ENCODE data around the gene RBFA. TPM values are rescaled to one million over a fixed set of nuclear protein-coding genes. Genes with fewer than 3 reads are reported as not detected.
A peak's percentile ranks its signal among the peaks of the same experiment; 100 is the strongest.

RBFA gene
- total and polyA plus RNA-seq, 2 experiments from 2014 or later, result 33.8 to 43.3 TPM

GRCh38 chr18:80037300-80037699 is 3.1 kb downstream of the RBFA start:
- Histone ChIP-seq H3K4me2 (no peak overlapping the region), H3K4me3 (no peak overlapping the region), H2AFZ (no peak overlapping the region), H3K4me1 (ENCODE audit: insufficient read depth) (no peaks in the 10 kb centered on the region; the same call in 1 of the 2 replicates), H3K27ac (ENCODE audit: low read depth) (no peak overlapping the region), H3K36me3 (ENCODE audit: insufficient read depth) (no peaks in the 10 kb centered on the region), H4K20me1 (replicated peaks; ENCODE audit: insufficient read depth) (peaks cover 10% of the 10 kb centered on the region; the same call in 1 of the 2 replicates), H3K79me2 (replicated peaks; ENCODE audit: insufficient read depth) (peaks cover 54% of the 10 kb centered on the region), H3F3A (replicated peaks; ENCODE audit: low read depth) (no peaks in the 10 kb centered on the region), H3K9me2 (ENCODE audit: insufficient read depth) (no peaks in the 10 kb centered on the region; the same call in 1 of the 2 replicates), H3K27me3 (ENCODE audit: insufficient read depth) (no peaks in the 10 kb centered on the region)
- DNase-seq (ENCODE audit: low spot score) (no peak), ATAC-seq (no peak)
- peaks cover 17% of the 10 kb centered on the region for H3K27me3 Mint-ChIP-seq (ENCODE audit: insufficient read depth, low read depth, poor library complexity)
- H3K4me1 Mint-ChIP-seq, result peaks cover 18% of the 10 kb centered on the region; the same call in 2 of the 3 replicates
- H3K4me3 Mint-ChIP-seq, result no peak overlapping the region
- peaks cover 33% of the 10 kb centered on the region for H3K36me3 Mint-ChIP-seq (ENCODE audit: low read depth)
- H3K27ac Mint-ChIP-seq, result no peak overlapping the region
- TF ChIP-seq REST (IDR thresholded peaks at IDR 0.05; ENCODE audit: unreplicated experiment), result peak; percentile 43
- TF ChIP-seq POLR2AphosphoS5 (IDR thresholded peaks at IDR 0.05; ENCODE audit: low read depth), result no peak
- H3K9me3 Mint-ChIP-seq, result no peaks in the 10 kb centered on the region; the same call in 2 of the 3 replicates

GRCh38 chr18:80037869-80038630 is 3.8 kb downstream of the RBFA start:
- H3K9me2 ChIP-seq (ENCODE audit: insufficient read depth), result no peaks in the 10 kb centered on the region
- ATAC-seq (no peak), DNase-seq (ENCODE audit: low spot score) (no peak)
- H3K4me1 ChIP-seq (ENCODE audit: insufficient read depth), result no peaks in the 10 kb centered on the region
- no peak overlapping the region for H3K27ac ChIP-seq (ENCODE audit: low read depth)
- Mint-ChIP-seq H3K27me3 (ENCODE audit: insufficient read depth, low read depth, poor library complexity) (peaks cover 17% of the 10 kb centered on the region), H3K9me3 (no peaks in the 10 kb centered on the region; the same call in 2 of the 3 replicates), H3K27ac (no peak overlapping the region), H3K4me1 (peaks cover 14% of the 10 kb centered on the region; the same call in 2 of the 3 replicates), H3K4me3 (no peak overlapping the region), H3K36me3 (ENCODE audit: low read depth) (peaks cover 40% of the 10 kb centered on the region)
- H4K20me1 ChIP-seq (replicated peaks; ENCODE audit: insufficient read depth), result peaks cover 10% of the 10 kb centered on the region; the same call in 1 of the 2 replicates
- H3K27me3 ChIP-seq (ENCODE audit: insufficient read depth), result no peaks in the 10 kb centered on the region
- no peaks in the 10 kb centered on the region for H3F3A ChIP-seq (replicated peaks; ENCODE audit: low read depth)
- no peak overlapping the region for H2AFZ ChIP-seq
- peaks cover 54% of the 10 kb centered on the region for H3K79me2 ChIP-seq (replicated peaks; ENCODE audit: insufficient read depth)
- no peak overlapping the region for H3K4me2 ChIP-seq
- no peak for TF ChIP-seq STAT1 (IDR thresholded peaks at IDR 0.05; ENCODE audit: unreplicated experiment)
- TF ChIP-seq EZH2phosphoT487 (IDR thresholded peaks at IDR 0.05; ENCODE audit: unreplicated experiment), result no peak
- TF ChIP-seq NANOG (IDR thresholded peaks at IDR 0.05; ENCODE audit: borderline replicate concordance), result no peak
- no peaks in the 10 kb centered on the region for H3K36me3 ChIP-seq (ENCODE audit: insufficient read depth)
- H3K4me3 ChIP-seq, result no peak overlapping the region

- H3K9me3 Mint-ChIP-seq, result no peaks in the 10 kb centered on the region
- no peak for ATAC-seq
- H3K4me3 Mint-ChIP-seq, result no peak overlapping the region
- Histone ChIP-seq H3K4me3 (no peak overlapping the region), H3K27me3 (ENCODE audit: insufficient read depth) (no peaks in the 10 kb centered on the region), H3K79me2 (replicated peaks; ENCODE audit: insufficient read depth) (peaks cover 44% of the 10 kb centered on the region), H3K9me2 (ENCODE audit: insufficient read depth) (no peaks in the 10 kb centered on the region), H3K4me1 (ENCODE audit: insufficient read depth) (no peaks in the 10 kb centered on the region), H2AFZ (no peak overlapping the region), H3K27ac (ENCODE audit: low read depth) (no peak overlapping the region), H3K4me2 (no peak overlapping the region), H3F3A (replicated peaks; ENCODE audit: low read depth) (no peaks in the 10 kb centered on the region), H3K36me3 (ENCODE audit: insufficient read depth) (no peaks in the 10 kb centered on the region), H4K20me1 (replicated peaks; ENCODE audit: insufficient read depth) (peaks cover 10% of the 10 kb centered on the region; the same call in 1 of the 2 replicates)
- DNase-seq (ENCODE audit: low spot score), result no peak
- peaks cover 3% of the 10 kb centered on the region for H3K27me3 Mint-ChIP-seq (ENCODE audit: insufficient read depth, low read depth, poor library complexity)
- no peak overlapping the region for H3K27ac Mint-ChIP-seq
- H3K36me3 Mint-ChIP-seq (ENCODE audit: low read depth), result peaks cover 60% of the 10 kb centered on the region
- TF ChIP-seq POLR2AphosphoS5 (IDR thresholded peaks at IDR 0.05; ENCODE audit: low read depth) (no peak), REST (IDR thresholded peaks at IDR 0.05; ENCODE audit: unreplicated experiment) (no peak), ZNF331 (CRISPR knock-in tag; IDR thresholded peaks at IDR 0.05; ENCODE audit: low read depth) (no peak)
- H3K4me1 Mint-ChIP-seq, result peaks cover 6% of the 10 kb centered on the region; the same call in 2 of the 3 replicates
These were observed 6.3 kb downstream of the RBFA start for GRCh38 chr18:80040515-80040914.
